Mucosa of stomach (tissue), 1 donor: ENCODE results near the gene RAB34.

Experiments
- H3K27me3 ChIP-seq: one replicate; pipeline ENCODE4 v1.7.0; 2013; ENCODE audit warnings: mild to moderate bottlenecking, low read length; ENCODE audit not compliant: control insufficient read depth, insufficient read depth
- H3K36me3 ChIP-seq: one replicate; pipeline ENCODE4 v1.7.0; 2013; ENCODE audit warnings: low read length; ENCODE audit not compliant: control insufficient read depth, insufficient read depth
- H3K4me1 ChIP-seq: one replicate; pipeline ENCODE4 v1.7.0; 2013; ENCODE audit warnings: mild to moderate bottlenecking, low read length; ENCODE audit not compliant: control insufficient read depth, insufficient read depth
- H3K4me3 ChIP-seq: one replicate; pipeline ENCODE4 v1.7.0; 2013; ENCODE audit warnings: low read length
- H3K9ac ChIP-seq: one replicate; pipeline ENCODE4 v1.7.0; 2013; ENCODE audit warnings: mild to moderate bottlenecking, low read length, moderate library complexity
- H3K9me3 ChIP-seq: one replicate; pipeline ENCODE4 v1.7.0; 2013; ENCODE audit warnings: mild to moderate bottlenecking, low read length, moderate library complexity; ENCODE audit not compliant: control insufficient read depth
- donor health status: Pancreatic carcinoma.

The RAB34 gene

GRCh38 chr17:28750178-28751047, 32.7 kb upstream of the RAB34 start:
- H3K4me3 ChIP-seq, result no peak overlapping the region
- no peaks in the 10 kb centered on the region for H3K27me3 ChIP-seq
- peaks cover 55% of the 10 kb centered on the region for H3K4me1 ChIP-seq
- H3K9ac ChIP-seq, result peak overlapping the region; percentile 30
- H3K9me3 ChIP-seq, result no peaks in the 10 kb centered on the region
- H3K36me3 ChIP-seq, result peaks cover 28% of the 10 kb centered on the region

- H3K4me1 ChIP-seq, result peaks cover 56% of the 10 kb centered on the region
- H3K9ac ChIP-seq, result peak overlapping the region; percentile 9
- no peak overlapping the region for H3K4me3 ChIP-seq
- H3K9me3 ChIP-seq, result no peaks in the 10 kb centered on the region
- H3K36me3 ChIP-seq, result peaks cover 28% of the 10 kb centered on the region
- no peaks in the 10 kb centered on the region for H3K27me3 ChIP-seq
These were observed 32.0 kb upstream of the RAB34 start for GRCh38 chr17:28749516-28750177.

DNA sequence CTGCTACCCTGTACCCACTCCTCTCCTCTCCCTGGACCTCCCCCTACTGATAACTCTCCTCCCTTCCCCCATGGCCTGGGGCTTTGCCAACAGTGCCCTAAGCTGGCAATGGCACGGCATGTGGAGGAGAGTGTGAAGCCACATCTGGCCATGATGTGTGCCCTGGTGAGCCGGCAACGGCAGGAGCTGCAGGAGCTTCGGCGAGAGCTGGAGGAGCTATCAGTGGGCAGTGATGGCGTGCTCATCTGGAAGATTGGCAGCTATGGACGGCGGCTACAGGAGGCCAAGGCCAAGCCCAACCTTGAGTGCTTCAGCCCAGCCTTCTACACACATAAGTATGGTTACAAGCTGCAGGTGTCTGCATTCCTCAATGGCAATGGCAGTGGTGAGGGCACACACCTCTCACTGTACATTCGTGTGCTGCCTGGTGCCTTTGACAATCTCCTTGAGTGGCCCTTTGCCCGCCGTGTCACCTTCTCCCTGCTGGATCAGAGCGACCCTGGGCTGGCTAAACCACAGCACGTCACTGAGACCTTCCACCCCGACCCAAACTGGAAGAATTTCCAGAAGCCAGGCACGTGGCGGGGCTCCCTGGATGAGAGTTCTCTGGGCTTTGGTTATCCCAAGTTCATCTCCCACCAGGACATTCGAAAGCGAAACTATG, 31.3 kb upstream of the RAB34 start:
- Histone ChIP-seq H3K4me1 (peaks cover 56% of the 10 kb centered on the region), H3K36me3 (peaks cover 28% of the 10 kb centered on the region), H3K9ac (peak overlapping the region; percentile 9), H3K4me3 (no peak overlapping the region), H3K9me3 (no peaks in the 10 kb centered on the region), H3K27me3 (no peaks in the 10 kb centered on the region)

- Histone ChIP-seq H3K36me3 (peaks cover 28% of the 10 kb centered on the region), H3K9ac (peak overlapping the region; percentile 99), H3K4me1 (peaks cover 59% of the 10 kb centered on the region), H3K27me3 (no peaks in the 10 kb centered on the region), H3K4me3 (no peak overlapping the region), H3K9me3 (no peaks in the 10 kb centered on the region)
These were observed 30.4 kb upstream of the RAB34 start for GRCh38 chr17:28747801-28748750.

- H3K36me3 ChIP-seq, result peaks cover 28% of the 10 kb centered on the region
- H3K9ac ChIP-seq, result peak overlapping the region; percentile 99
- H3K4me3 ChIP-seq, result peak overlapping the region; percentile 5
- no peaks in the 10 kb centered on the region for H3K9me3 ChIP-seq
- H3K27me3 ChIP-seq, result no peaks in the 10 kb centered on the region
- peaks cover 68% of the 10 kb centered on the region for H3K4me1 ChIP-seq
These were observed 29.5 kb upstream of the RAB34 start for GRCh38 chr17:28747051-28747691.

DNA sequence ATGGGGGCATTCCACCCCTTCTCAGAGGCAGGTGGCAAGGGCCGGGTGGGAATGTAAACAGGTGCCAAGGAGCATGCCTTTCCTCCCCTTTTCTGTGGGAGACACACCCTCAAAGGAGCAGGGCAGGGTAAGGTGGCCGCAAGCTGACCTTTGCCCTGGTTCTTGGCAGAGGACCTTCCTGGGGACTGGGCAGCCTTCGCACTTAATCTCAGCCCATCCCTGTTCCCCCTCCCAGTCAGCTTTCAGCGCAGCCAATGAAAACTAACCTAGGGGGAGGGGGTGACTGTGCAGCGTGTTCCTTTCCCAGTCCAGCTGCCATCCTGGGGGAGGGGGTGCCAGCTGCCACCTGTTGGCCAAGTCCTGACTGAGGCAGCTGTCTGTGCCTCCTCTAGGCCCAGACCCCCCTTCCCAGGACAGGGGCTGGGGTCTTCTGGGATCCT, 29.0 kb upstream of the RAB34 start:
- peaks cover 74% of the 10 kb centered on the region for H3K4me1 ChIP-seq
- H3K9me3 ChIP-seq, result no peaks in the 10 kb centered on the region
- peak overlapping the region; percentile 99 for H3K9ac ChIP-seq
- H3K4me3 ChIP-seq, result peak overlapping the region; percentile 85
- no peaks in the 10 kb centered on the region for H3K27me3 ChIP-seq
- H3K36me3 ChIP-seq, result peaks cover 28% of the 10 kb centered on the region

- Histone ChIP-seq H3K27me3 (no peaks in the 10 kb centered on the region), H3K9ac (peak overlapping the region; percentile 99), H3K4me3 (peak overlapping the region; percentile 85), H3K36me3 (peaks cover 25% of the 10 kb centered on the region), H3K9me3 (no peaks in the 10 kb centered on the region), H3K4me1 (peaks cover 81% of the 10 kb centered on the region)
These were observed 28.2 kb upstream of the RAB34 start for GRCh38 chr17:28745786-28746411.

DNA sequence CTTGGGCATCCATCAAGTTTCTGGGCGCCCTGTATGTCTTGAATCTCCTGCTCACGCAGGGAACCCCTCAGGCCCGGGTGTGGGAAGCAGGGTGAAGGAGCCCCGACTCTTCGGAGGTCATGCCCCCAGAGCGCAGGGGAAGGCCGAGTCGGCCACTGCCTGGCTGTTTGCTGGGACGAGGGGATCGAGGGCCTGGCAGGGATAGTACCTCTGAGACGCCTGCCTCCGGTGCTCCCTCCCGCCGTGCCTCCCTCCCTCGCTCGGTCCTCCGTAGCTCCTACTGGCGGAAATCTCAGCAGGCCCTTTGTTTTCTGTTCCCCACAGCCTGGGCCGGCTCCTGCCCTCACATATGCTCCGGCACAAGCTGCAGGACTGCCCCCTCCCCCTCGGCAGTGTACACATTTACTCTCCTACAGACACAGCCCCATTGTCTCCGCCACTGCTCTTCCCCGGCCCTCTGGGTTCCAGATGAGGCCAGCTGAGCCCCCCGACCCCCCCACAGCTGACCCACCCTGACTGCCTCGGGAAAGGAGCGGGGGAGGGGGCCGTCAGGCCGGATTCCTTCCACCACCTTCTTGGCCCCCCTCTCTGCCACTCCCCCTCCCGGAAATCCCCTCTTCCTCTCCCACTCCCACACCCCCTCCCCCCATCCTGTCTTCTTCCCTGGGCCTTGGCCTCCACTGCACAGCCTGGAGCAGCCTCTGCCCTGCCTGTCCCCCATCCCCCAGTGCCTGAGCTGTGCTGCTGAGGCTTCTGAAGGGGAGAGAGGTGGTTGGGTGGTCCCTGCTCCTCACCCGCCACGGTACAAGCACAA, 27.5 kb upstream of the RAB34 start:
- no peaks in the 10 kb centered on the region for H3K9me3 ChIP-seq
- peak overlapping the region; percentile 99 for H3K9ac ChIP-seq
- H3K36me3 ChIP-seq, result peaks cover 18% of the 10 kb centered on the region
- H3K27me3 ChIP-seq, result no peaks in the 10 kb centered on the region
- H3K4me3 ChIP-seq, result peak overlapping the region; percentile 85
- H3K4me1 ChIP-seq, result peaks cover 77% of the 10 kb centered on the region

- H3K27me3 ChIP-seq, result no peaks in the 10 kb centered on the region
- H3K4me3 ChIP-seq, result peak overlapping the region; percentile 85
- H3K4me1 ChIP-seq, result peaks cover 68% of the 10 kb centered on the region
- H3K9me3 ChIP-seq, result no peaks in the 10 kb centered on the region
- H3K9ac ChIP-seq, result peak overlapping the region; percentile 99
- H3K36me3 ChIP-seq, result peaks cover 17% of the 10 kb centered on the region
These were observed 26.7 kb upstream of the RAB34 start for GRCh38 chr17:28744104-28744971.
